Retinal pigment epithelial cell (primary cell): ENCODE data around the gene EML2.
"Not testable (repeated sequence)": the region's sequence is repeated elsewhere in the genome, so short reads cannot be mapped to it uniquely, and the experiment has no call there.

ENCODE experiments used
- DNase-seq: peaks from one replicate; pipeline ENCODE4 v3.0.0-alpha.2; 2010; ENCODE audit warnings: low read depth
- H3K4me3 ChIP-seq: 2 replicates; pipeline ENCODE4 v1.5.1; 2011; ENCODE audit warnings: mild to moderate bottlenecking, low read length, control low read depth, moderate library complexity
- TF ChIP-seq, protein P1 (sequence below): conservative IDR thresholded peaks from 2 replicates; pipeline ENCODE4 v1.5.1; 2011; ENCODE audit warnings: low read depth, low read length, control low read depth, inconsistent platforms

The EML2 gene

DNA sequence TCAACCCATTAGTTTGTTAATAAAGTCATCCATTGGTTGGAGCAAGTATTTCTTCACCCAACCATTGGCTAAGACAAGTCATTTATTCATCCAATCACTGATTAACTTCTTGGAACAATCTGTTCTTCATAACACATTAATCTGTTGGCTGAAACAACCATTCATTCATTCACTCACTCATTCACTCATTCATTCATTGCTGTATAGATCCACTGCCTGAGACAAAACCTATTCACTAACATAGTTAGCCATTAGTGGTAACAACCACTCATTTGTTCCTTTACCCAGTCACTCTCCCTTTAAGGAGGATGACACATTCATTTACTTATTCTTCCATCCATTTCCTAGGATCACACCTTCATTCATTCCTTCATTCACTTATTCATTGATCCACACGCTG, 15.2 kb downstream of the EML2 start:
- no peak overlapping the region for H3K4me3 ChIP-seq
- DNase-seq = no peak
- TF ChIP-seq, protein P1, sequence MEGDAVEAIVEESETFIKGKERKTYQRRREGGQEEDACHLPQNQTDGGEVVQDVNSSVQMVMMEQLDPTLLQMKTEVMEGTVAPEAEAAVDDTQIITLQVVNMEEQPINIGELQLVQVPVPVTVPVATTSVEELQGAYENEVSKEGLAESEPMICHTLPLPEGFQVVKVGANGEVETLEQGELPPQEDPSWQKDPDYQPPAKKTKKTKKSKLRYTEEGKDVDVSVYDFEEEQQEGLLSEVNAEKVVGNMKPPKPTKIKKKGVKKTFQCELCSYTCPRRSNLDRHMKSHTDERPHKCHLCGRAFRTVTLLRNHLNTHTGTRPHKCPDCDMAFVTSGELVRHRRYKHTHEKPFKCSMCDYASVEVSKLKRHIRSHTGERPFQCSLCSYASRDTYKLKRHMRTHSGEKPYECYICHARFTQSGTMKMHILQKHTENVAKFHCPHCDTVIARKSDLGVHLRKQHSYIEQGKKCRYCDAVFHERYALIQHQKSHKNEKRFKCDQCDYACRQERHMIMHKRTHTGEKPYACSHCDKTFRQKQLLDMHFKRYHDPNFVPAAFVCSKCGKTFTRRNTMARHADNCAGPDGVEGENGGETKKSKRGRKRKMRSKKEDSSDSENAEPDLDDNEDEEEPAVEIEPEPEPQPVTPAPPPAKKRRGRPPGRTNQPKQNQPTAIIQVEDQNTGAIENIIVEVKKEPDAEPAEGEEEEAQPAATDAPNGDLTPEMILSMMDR = no peak

- DNase-seq = no peak
- no peak overlapping the region for H3K4me3 ChIP-seq
- TF ChIP-seq, protein P1 = no peak
Measured at GRCh38 chr19:45621976-45622503, 17.2 kb downstream of the EML2 start.

- TF ChIP-seq, protein P1 = no peak
- no peak for DNase-seq
- no peak overlapping the region for H3K4me3 ChIP-seq
Measured at GRCh38 chr19:45621389-45621788, 17.8 kb downstream of the EML2 start.

GRCh38 chr19:45616704-45617017, 22.5 kb downstream of the EML2 start:
- TF ChIP-seq, protein P1 = no peak
- no peak for DNase-seq
- H3K4me3 ChIP-seq = no peak overlapping the region

- TF ChIP-seq, protein P1 = no peak
- DNase-seq = peak; percentile 48
- H3K4me3 ChIP-seq = no peak overlapping the region
Measured at GRCh38 chr19:45615795-45616703, 23.1 kb downstream of the EML2 start.

DNA sequence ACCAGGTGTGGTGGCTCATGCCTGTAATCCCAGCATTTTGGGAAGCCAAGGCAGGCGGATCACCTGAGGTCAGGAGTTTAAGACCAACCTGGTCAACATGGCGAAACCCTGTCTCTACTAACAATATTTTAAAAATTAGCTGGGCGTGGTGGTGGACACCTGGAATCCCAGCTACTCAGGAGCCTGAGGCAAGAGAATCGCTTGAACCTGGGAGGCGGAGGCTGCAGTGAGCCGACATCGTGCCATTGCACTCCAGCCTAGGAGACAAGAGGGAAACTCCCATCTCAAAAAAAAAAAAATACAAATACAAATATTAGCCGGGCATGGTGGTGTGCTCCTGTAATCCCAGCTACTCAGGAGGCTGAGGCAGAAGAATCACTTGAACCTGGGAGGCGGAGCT, 24.1 kb downstream of the EML2 start:
- H3K4me3 ChIP-seq, DNase-seq: not testable (repeated sequence)

GRCh38 chr19:45613926-45614725, 25.1 kb downstream of the EML2 start:
- TF ChIP-seq, protein P1 = no peak
- DNase-seq = peak; percentile 44
- no peak overlapping the region for H3K4me3 ChIP-seq
